ENCODE data around the gene E4F1. TPM values are rescaled to one million over a fixed set of nuclear protein-coding genes. Genes with fewer than 3 reads are reported as not detected.
"Not testable (repeated sequence)": the region's sequence is repeated elsewhere in the genome, so short reads cannot be mapped to it uniquely, and the experiment has no call there.

The E4F1 gene
- total and polyA plus RNA-seq, 2 donors (not counting 1 experiment from before 2014, with no cell fraction given): 41.8 to 70.9 TPM

- POLR2A ChIA-PET: interaction anchor here (1.7 kb wide), 1 partner anchor 62 kb away, joined by 5 read pairs; the partner anchor contains the start of gene MLST8
- not testable (repeated sequence) for DNase-seq
- H3K4me3 Mint-ChIP-seq: peak overlapping the region; percentile 96
Measured at GRCh38 chr16:2267505-2267912, 44.1 kb downstream of the E4F1 start.

GRCh38 chr16:2267913-2268666 lies 44.7 kb downstream of the E4F1 start, which contains the start of gene RNPS1:
Gene RNPS1, minus strand, starts transcription at chr16:2268126. Its CDS starts 3,483 bp downstream, at chr16:2264643.
- CTCF ChIA-PET: interaction anchor here (1.0 to 2.6 kb wide), 3 partner anchors 16 to 232 kb away, joined by 3 to 10 read pairs (median 5); partner anchors contain the start of gene ECI1
- Histone ChIP-seq H3K36me3 (replicated peaks in 1 of 2; ENCODE audit: control extremely low read depth in 1 of 2, control insufficient read depth in 1 of 2, extremely low read depth in 1 of 2, insufficient read depth in 2 of 2, low read length in 1 of 2) (peaks cover 2 to 19% of the 10 kb centered on the region in 2 experiments), H4K20me1 (ENCODE audit: control insufficient read depth, insufficient read depth, low read length, poor library complexity, severe bottlenecking) (peaks cover 49% of the 10 kb centered on the region), H3K79me2 (ENCODE audit: control insufficient read depth, insufficient read depth, low read length) (peaks cover 66% of the 10 kb centered on the region), H2AFZ (ENCODE audit: insufficient read depth, low read depth, low read length, poor library complexity, severe bottlenecking) (peak within 1 kb of the TSS; percentile 88), H3K4me2 (replicated peaks; ENCODE audit: low read depth, low read length, poor library complexity, severe bottlenecking) (peak within 1 kb of the TSS; percentile 80), H3K27me3 (replicated peaks in 1 of 4; ENCODE audit: control extremely low read depth in 1 of 4, control insufficient read depth in 3 of 4, insufficient read depth in 4 of 4, low read length in 3 of 4) (no peaks in the 10 kb centered on the region), H3K4me1 (ENCODE audit: control insufficient read depth in 2 of 2, insufficient read depth in 2 of 2, low read length in 2 of 2) (peaks cover 18 to 28% of the 10 kb centered on the region in 2 donors), H3K27ac (ENCODE audit: low read length in 2 of 2) (peak within 1 kb of the TSS; percentile 79 to 91), H3K9ac (ENCODE audit: low read length) (peak within 1 kb of the TSS; percentile 74), H3K9me3 (ENCODE audit: control extremely low read depth in 1 of 3, control insufficient read depth in 2 of 3, insufficient read depth in 1 of 3, low read length in 2 of 3) (no peaks in the 10 kb centered on the region), H3K4me3 (ENCODE audit: control extremely low read depth in 1 of 5, extremely low read depth in 1 of 5, insufficient read depth in 1 of 5, low read depth in 2 of 5, low read length in 4 of 5) (peak within 1 kb of the TSS; percentile 71 to 88 (median 85))
- Mint-ChIP-seq H3K27ac (peak within 1 kb of the TSS; percentile 99), H3K9me3 (ENCODE audit: insufficient read depth) (no peaks in the 10 kb centered on the region), H3K27me3 (no peaks in the 10 kb centered on the region), H3K4me3 (peak within 1 kb of the TSS; percentile 96), H3K4me1 (peaks cover 47% of the 10 kb centered on the region)
- TF ChIP-seq CTCF (IDR thresholded peaks at IDR 0.05): no peak
- no peak for TF ChIP-seq EZH2 (IDR thresholded peaks at IDR 0.05; ENCODE audit: borderline replicate concordance, insufficient read depth, low read depth, low read length, poor library complexity, severe bottlenecking)
- intact Hi-C loops (cut with micrococcal nuclease): loop anchor here (1.0 to 5.0 kb wide), 10 partner anchors 17 to 441 kb away; partner anchors contain the start of genes ABCA3, CCNF, E4F1 and ECI1
- under 1% methylated on average over 88 of the region's 88 CpGs for WGBS (ENCODE audit: insufficient coverage)
- DNase-seq: peak; percentile 100
- POLR2A ChIA-PET: interaction anchor here (1.7 to 2.0 kb wide), 2 partner anchors 17 to 63 kb away, joined by 5 to 13 read pairs; partner anchors contain the start of genes ECI1 and MLST8
- ATAC-seq (ENCODE audit: low read depth): peak; percentile 89

More at GRCh38 chr16:2267505-2267912, 44.1 kb downstream of the E4F1 start:
- ATAC-seq (ENCODE audit: low read depth): peak; percentile 62
- H3K27me3 Mint-ChIP-seq; H3K9me3 Mint-ChIP-seq (ENCODE audit: insufficient read depth); H3K9me3 ChIP-seq (ENCODE audit: control extremely low read depth in 1 of 3, control insufficient read depth in 2 of 3, insufficient read depth in 1 of 3, low read length in 2 of 3); CTCF ChIA-PET; H3K27me3 ChIP-seq (replicated peaks in 1 of 4; ENCODE audit: control extremely low read depth in 1 of 4, control insufficient read depth in 3 of 4, insufficient read depth in 4 of 4, low read length in 3 of 4): not testable (repeated sequence)
- under 1% methylated on average over 54 of the region's 54 CpGs for WGBS (ENCODE audit: insufficient coverage)
- H3K36me3 ChIP-seq (replicated peaks in 1 of 2; ENCODE audit: control extremely low read depth in 1 of 2, control insufficient read depth in 1 of 2, extremely low read depth in 1 of 2, insufficient read depth in 2 of 2, low read length in 1 of 2): peaks cover 6 to 25% of the 10 kb centered on the region in 2 experiments
- peak overlapping the region; percentile 99 for H3K27ac Mint-ChIP-seq
- H3K4me2 ChIP-seq (replicated peaks; ENCODE audit: low read depth, low read length, poor library complexity, severe bottlenecking): peak overlapping the region; percentile 80
- H3K4me3 ChIP-seq (ENCODE audit: control extremely low read depth in 1 of 5, extremely low read depth in 1 of 5, insufficient read depth in 1 of 5, low read depth in 2 of 5, low read length in 4 of 5): peak overlapping the region in 4 of 5 experiments; percentile 82 to 88 (median 86)
- peak overlapping the region; percentile 79 to 91 for H3K27ac ChIP-seq (ENCODE audit: low read length in 2 of 2)
- peaks cover 69% of the 10 kb centered on the region for H3K79me2 ChIP-seq (ENCODE audit: control insufficient read depth, insufficient read depth, low read length)
- H2AFZ ChIP-seq (ENCODE audit: insufficient read depth, low read depth, low read length, poor library complexity, severe bottlenecking): peak overlapping the region; percentile 88
- peaks cover 18 to 28% of the 10 kb centered on the region in 2 donors for H3K4me1 ChIP-seq (ENCODE audit: control insufficient read depth in 2 of 2, insufficient read depth in 2 of 2, low read length in 2 of 2)
- H3K9ac ChIP-seq (ENCODE audit: low read length): peak overlapping the region; percentile 74
- intact Hi-C loops (cut with micrococcal nuclease): loop anchor here (5.0 kb wide), 3 partner anchors 110 to 440 kb away; partner anchors contain the start of genes FAHD1, HAGH, NTHL1 and TRAF7
- H3K4me1 Mint-ChIP-seq: peaks cover 47% of the 10 kb centered on the region
- H4K20me1 ChIP-seq (ENCODE audit: control insufficient read depth, insufficient read depth, low read length, poor library complexity, severe bottlenecking): peaks cover 55% of the 10 kb centered on the region

Measured in B cell (primary cell).